GM23248 (cell line): ENCODE results near the gene NCBP2. TPM values are rescaled to one million over a fixed set of nuclear protein-coding genes. Genes with fewer than 3 reads are reported as not detected.

Experiments used
- DNase-seq: peaks from one replicate; pipeline ENCODE4 v3.0.0-alpha.2; 2015
- H2AFZ ChIP-seq: fragments of 200-600 bp; sonication (generic); 2 replicates; pipeline ENCODE4 v1.6.1; 2016; ENCODE audit warnings: antibody characterized with exemption
- H3F3A ChIP-seq: fragments of 200-600 bp; sonication (generic); 2 replicates; pipeline ENCODE4 v1.6.1; 2016; ENCODE audit warnings: mild to moderate bottlenecking, antibody characterized with exemption, mixed run types; ENCODE audit not compliant: insufficient read depth
- H3K27ac ChIP-seq: fragments of 200-600 bp; sonication (generic); 2 replicates; pipeline ENCODE4 v1.5.1; 2016; ENCODE audit warnings: mild to moderate bottlenecking
- H3K27me3 ChIP-seq: fragments of 200-600 bp; sonication (generic); replicated peaks from 2 replicates; pipeline ENCODE4 v1.6.1; 2016; ENCODE audit warnings: mild to moderate bottlenecking; ENCODE audit not compliant: insufficient read depth
- H3K36me3 ChIP-seq: fragments of 200-600 bp; sonication (generic); 2 replicates; pipeline ENCODE4 v1.6.1; 2016; ENCODE audit warnings: low read depth, mild to moderate bottlenecking
- H3K4me1 ChIP-seq: fragments of 200-600 bp; sonication (generic); 2 replicates; pipeline ENCODE4 v1.6.1; 2016; ENCODE audit warnings: mild to moderate bottlenecking; ENCODE audit not compliant: insufficient read depth
- H3K4me2 ChIP-seq: fragments of 200-600 bp; sonication (generic); one replicate; pipeline ENCODE4 v1.6.1; 2016; ENCODE audit warnings: mild to moderate bottlenecking; ENCODE audit not compliant: unreplicated experiment
- H3K4me3 ChIP-seq: fragments of 200-600 bp; sonication (generic); 2 replicates; pipeline ENCODE4 v1.5.1; 2016; ENCODE audit warnings: mild to moderate bottlenecking
- H3K79me2 ChIP-seq: fragments of 200-600 bp; sonication (generic); 2 replicates; pipeline ENCODE4 v1.6.1; 2016; ENCODE audit warnings: mild to moderate bottlenecking; ENCODE audit not compliant: insufficient read depth
- H3K9ac ChIP-seq: fragments of 200-600 bp; sonication (generic); 2 replicates; pipeline ENCODE4 v1.6.1; 2016; ENCODE audit warnings: mild to moderate bottlenecking
- H3K9me2 ChIP-seq: fragments of 200-600 bp; sonication (generic); 2 replicates; pipeline ENCODE4 v1.6.1; 2016; ENCODE audit warnings: mixed run types, mild to moderate bottlenecking, moderate library complexity; ENCODE audit not compliant: insufficient read depth
- H3K9me3 ChIP-seq: fragments of 200-600 bp; sonication (generic); one replicate; pipeline ENCODE4 v1.6.1; 2017; ENCODE audit warnings: low read depth
- H4K20me1 ChIP-seq: fragments of 200-600 bp; sonication (generic); 2 replicates; pipeline ENCODE4 v1.6.0; 2016; ENCODE audit not compliant: insufficient read depth
- EZH2 ChIP-seq: fragments of 200-600 bp; sonication (generic); IDR thresholded peaks from 2 replicates; pipeline ENCODE4 v1.6.1; 2018; ENCODE audit warnings: antibody characterized with exemption, mild to moderate bottlenecking; ENCODE audit not compliant: insufficient read depth, poor library complexity, severe bottlenecking
- EZH2phosphoT487 ChIP-seq: fragments of 200-600 bp; sonication (generic); IDR thresholded peaks from 2 replicates; pipeline ENCODE4 v1.6.1; 2018; ENCODE audit warnings: antibody characterized with exemption, moderate library complexity, mild to moderate bottlenecking, low read depth; ENCODE audit not compliant: insufficient read depth
- WGBS, 2 experiments: methylation state at CpG; one replicate each; pipeline ENCODE4 v1.1.6; 2015 to 2017; ENCODE audit warnings: low lambda C conversion rate in 2 of 2, low coverage in 1 of 2; ENCODE audit errors: missing lambda C conversion rate in 2 of 2; 5-methylcytosine and 5-hydroxymethylcytosine counted together
- in situ Hi-C: fragments of 300-500 bp; cut with MboI; formaldehyde crosslinking; loops from 2 replicates; pipeline ENCODE4 v1.15.0; 2020
- polyA plus RNA-seq: library from polyadenylated mRNA; unstranded; fragments of >200 nt; fragmentation: Nextera tagmentation; extraction: Ambion mirVana; gene quantifications from 2 replicates; pipeline ENCODE4 v1.2.1, GENCODE V29; 2016
- total RNA-seq: library from RNA; depleted of rRNA; stranded (reverse); fragments of >200 nt; shearing (Covaris generic); gene quantifications from 2 replicates; pipeline ENCODE4 v1.2.3, GENCODE V29; 2014

Gene NCBP2
- total and polyA plus RNA-seq, 2 experiments from 2014 or later: 75.3 to 107 TPM

DNA sequence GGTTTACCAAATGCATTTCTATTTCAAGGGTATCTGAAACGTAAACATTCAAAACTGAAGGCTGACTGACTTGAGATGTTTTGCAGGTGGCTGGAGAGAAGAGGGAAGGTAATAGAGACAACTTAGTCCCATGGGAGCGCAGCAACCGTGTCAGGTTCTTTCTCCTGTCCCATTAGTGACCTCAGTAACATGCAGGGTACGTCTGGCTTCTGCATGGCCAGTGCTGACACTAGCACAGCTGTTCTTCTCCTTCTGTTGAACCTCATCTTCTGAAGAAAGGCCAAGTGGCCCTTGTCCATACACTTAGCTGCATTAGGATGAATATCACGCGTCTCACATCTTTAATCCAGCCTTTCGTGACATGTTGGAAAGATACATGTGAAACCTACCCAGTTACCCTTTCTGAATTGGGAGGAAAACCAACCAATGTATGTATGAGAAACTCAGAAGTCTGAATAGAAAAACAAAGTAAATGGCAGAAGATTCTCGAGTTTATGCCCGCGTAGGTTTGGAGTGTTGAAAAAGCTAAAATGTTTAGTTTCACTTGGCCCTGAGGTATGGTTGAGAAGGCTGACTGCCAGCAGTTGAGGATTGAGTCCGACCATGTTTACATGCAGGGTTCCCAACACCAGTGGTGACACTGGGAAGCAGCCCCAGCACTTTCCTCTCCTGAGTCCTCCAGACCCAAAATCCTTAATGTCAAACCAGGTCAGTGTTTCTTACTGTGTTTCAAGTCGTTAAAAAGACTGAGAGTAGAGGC is 10.3 kb downstream of the NCBP2 start:
- TF ChIP-seq EZH2: no peak
- TF ChIP-seq EZH2phosphoT487: no peak
- H3K36me3 ChIP-seq: peaks cover 51% of the 10 kb centered on the region
- no peaks in the 10 kb centered on the region for H3K9me3 ChIP-seq
- WGBS, 2 experiments: 91 to 92% methylated on average over 12 of the region's 12 CpGs
- no peak overlapping the region for H3K4me3 ChIP-seq
- peaks cover 41% of the 10 kb centered on the region for H3F3A ChIP-seq
- H3K27ac ChIP-seq: no peak overlapping the region
- no peak for DNase-seq
- no peak overlapping the region for H3K4me2 ChIP-seq
- H3K9ac ChIP-seq: no peak overlapping the region
- H3K9me2 ChIP-seq: no peaks in the 10 kb centered on the region
- no peaks in the 10 kb centered on the region for H3K4me1 ChIP-seq
- peaks cover 14% of the 10 kb centered on the region for H3K79me2 ChIP-seq
- H3K27me3 ChIP-seq: no peaks in the 10 kb centered on the region
- no peaks in the 10 kb centered on the region for H4K20me1 ChIP-seq
- H2AFZ ChIP-seq: no peak overlapping the region
- in situ Hi-C loops: no loop called here

DNA sequence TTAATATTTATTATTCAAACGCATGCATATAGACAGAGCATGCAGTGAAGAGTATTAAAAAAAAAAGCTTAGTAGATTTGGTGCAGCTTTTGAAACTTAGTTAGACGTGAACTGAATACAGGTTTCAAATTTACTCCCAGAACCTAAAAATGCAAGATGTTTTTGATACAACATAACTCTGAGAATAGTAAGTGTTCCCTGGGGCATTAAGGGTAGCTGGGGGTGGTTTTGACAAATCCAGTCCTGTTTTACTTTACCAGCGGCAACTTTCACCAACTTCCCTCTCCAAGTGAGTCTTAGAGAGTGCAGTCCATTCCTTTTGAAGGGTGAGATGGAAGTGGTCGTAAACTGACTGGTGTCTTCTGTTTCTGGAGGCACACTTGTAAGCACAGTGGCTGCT is 11.2 kb downstream of the NCBP2 start:
- Histone ChIP-seq H3K27ac (no peak overlapping the region), H3K9me2 (no peaks in the 10 kb centered on the region), H3K27me3 (no peaks in the 10 kb centered on the region), H2AFZ (no peak overlapping the region), H3F3A (peaks cover 32% of the 10 kb centered on the region), H3K4me3 (no peak overlapping the region), H3K9me3 (no peaks in the 10 kb centered on the region), H3K36me3 (peaks cover 42% of the 10 kb centered on the region), H3K4me2 (no peak overlapping the region), H3K4me1 (no peaks in the 10 kb centered on the region), H4K20me1 (no peaks in the 10 kb centered on the region), H3K79me2 (peaks cover 5% of the 10 kb centered on the region), H3K9ac (no peak overlapping the region)
- no peak for TF ChIP-seq EZH2
- no peak for TF ChIP-seq EZH2phosphoT487
- in situ Hi-C loops: no loop called here
- WGBS, 2 experiments: 90 to 91% methylated on average over 4 of the region's 4 CpGs
- DNase-seq: no peak

DNA sequence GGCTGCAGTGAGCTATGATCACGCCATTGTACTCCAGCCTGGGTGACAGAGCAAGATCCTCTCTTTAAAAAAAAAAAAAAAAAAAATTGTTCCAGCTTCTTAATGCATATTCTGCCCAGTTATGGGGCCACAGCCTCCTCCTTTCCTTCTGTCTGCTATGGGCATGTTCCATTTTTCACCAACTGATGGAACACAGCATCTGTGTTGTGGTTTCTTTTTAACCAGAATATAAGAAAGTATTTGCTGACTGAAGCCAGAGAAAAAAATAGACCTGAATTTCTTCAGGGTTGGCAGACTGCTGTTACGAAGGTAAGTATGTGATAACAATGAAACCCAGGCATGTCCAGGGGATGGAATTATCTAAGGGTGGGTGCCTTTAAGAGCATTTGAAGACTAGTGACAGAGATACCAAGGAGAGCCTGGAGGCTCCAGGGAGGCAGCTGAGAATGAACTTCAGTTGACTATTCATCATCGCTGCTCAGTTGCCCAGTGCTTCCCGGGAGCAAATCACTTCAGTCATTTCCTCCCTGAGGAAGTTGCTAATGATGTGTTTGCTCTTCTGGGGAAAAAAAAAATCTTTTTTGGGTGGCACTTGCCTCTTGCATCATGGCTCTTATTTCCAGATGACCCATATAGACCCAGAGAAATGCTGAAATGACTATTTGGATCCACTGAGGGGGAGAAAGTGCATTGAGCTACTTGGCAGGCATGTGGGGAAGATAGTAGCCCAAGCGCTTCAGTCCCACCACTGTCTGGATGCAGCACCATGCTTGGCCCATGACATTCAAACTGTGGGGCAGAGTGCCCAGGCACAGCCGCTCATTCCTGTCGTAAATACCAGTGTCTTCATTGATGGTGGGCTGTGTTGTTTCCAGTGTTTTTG is 14.5 kb downstream of the NCBP2 start:
- 81% methylated on average over 7 of the region's 7 CpGs for WGBS, 2 experiments

DNA sequence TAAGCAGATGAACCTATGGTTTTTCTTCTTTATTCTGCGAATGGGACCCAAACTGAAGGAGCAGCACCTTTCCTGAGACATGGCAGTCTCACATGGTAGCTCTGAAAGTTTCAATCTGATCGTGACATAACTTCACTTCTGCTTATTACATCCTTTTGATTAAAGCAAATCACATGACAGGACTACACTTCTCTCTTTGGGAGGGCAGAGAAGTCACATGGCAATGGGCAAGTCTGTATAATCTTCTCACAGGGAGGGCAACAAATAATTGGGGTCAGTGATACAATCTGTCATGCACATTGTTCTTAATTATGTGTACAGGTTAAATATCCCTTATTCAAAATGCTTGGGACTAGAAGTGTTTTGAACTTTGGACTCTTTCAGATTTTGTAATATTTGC is 21.6 kb downstream of the NCBP2 start:
- H3K9me2 ChIP-seq: no peaks in the 10 kb centered on the region
- WGBS, 2 experiments: 87 to 88% methylated on average over 2 of the region's 2 CpGs
- no peak overlapping the region for H3K4me3 ChIP-seq
- H3K4me2 ChIP-seq: no peak overlapping the region
- no peaks in the 10 kb centered on the region for H3K27me3 ChIP-seq
- in situ Hi-C loops: no loop called here
- no peak overlapping the region for H3K27ac ChIP-seq
- 0 out of 2 replicates have a peak, but pooled peaks cover 4% of the 10 kb centered on the region for H4K20me1 ChIP-seq
- H3K9me3 ChIP-seq: no peaks in the 10 kb centered on the region
- H3K4me1 ChIP-seq: no peaks in the 10 kb centered on the region
- no peak for TF ChIP-seq EZH2phosphoT487
- no peak for TF ChIP-seq EZH2
- H3K9ac ChIP-seq: no peak overlapping the region
- no peak for DNase-seq
- H3K36me3 ChIP-seq: peaks cover 11% of the 10 kb centered on the region; the same call in 1 of the 2 replicates
- no peak overlapping the region for H2AFZ ChIP-seq
- H3K79me2 ChIP-seq: no peaks in the 10 kb centered on the region; the same call in 1 of the 2 replicates
- H3F3A ChIP-seq: no peaks in the 10 kb centered on the region

More for the DNA sequence above, 14.5 kb downstream of the NCBP2 start:
- no peaks in the 10 kb centered on the region for H3K27me3 ChIP-seq
- no peaks in the 10 kb centered on the region for H3K4me1 ChIP-seq
- DNase-seq: peak; percentile 31
- peaks cover 24% of the 10 kb centered on the region; the same call in 1 of the 2 replicates for H3K36me3 ChIP-seq
- no peak overlapping the region for H3K9ac ChIP-seq
- no peak overlapping the region for H2AFZ ChIP-seq
- H3K9me3 ChIP-seq: no peaks in the 10 kb centered on the region
- H3K27ac ChIP-seq: no peak overlapping the region
- H3K4me2 ChIP-seq: no peak overlapping the region
- no peaks in the 10 kb centered on the region for H3K9me2 ChIP-seq
- no peaks in the 10 kb centered on the region for H3K79me2 ChIP-seq
- H3K4me3 ChIP-seq: no peak overlapping the region
- peaks cover 10% of the 10 kb centered on the region; the same call in 1 of the 2 replicates for H3F3A ChIP-seq
- no peaks in the 10 kb centered on the region for H4K20me1 ChIP-seq
- no peak for TF ChIP-seq EZH2
- in situ Hi-C loops: no loop called here
